CD4-positive, alpha-beta T cell treated with Interleukin-2 at 100 ng/mL for 4 hours (primary cell): Measurements from ENCODE around the gene USP3.
"Not testable (repeated sequence)": the region's sequence is repeated elsewhere in the genome, so short reads cannot be mapped to it uniquely, and the experiment has no call there.

Experiments
- DNase-seq: peaks from one replicate; pipeline ENCODE4 v3.0.0-alpha.2; 2020; ENCODE audit warnings: low spot score

The USP3 gene

GRCh38 chr15:63478243-63478642 lies 26.1 kb upstream of the USP3 start:
- DNase-seq = no peak

- DNase-seq = no peak
Measured at GRCh38 chr15:63480441-63480821, 24.0 kb upstream of the USP3 start.

- DNase-seq = peak; percentile 69
Measured at GRCh38 chr15:63481105-63481810, 23.1 kb upstream of the USP3 start.

GRCh38 chr15:63482874-63483323 lies 21.5 kb upstream of the USP3 start:
- no peak for DNase-seq

- peak; percentile 69 for DNase-seq
Measured at GRCh38 chr15:63483521-63484371, 20.6 kb upstream of the USP3 start.

GRCh38 chr15:63484433-63485186 lies 19.8 kb upstream of the USP3 start:
- peak; percentile 65 for DNase-seq

GRCh38 chr15:63487076-63487757 lies 17.2 kb upstream of the USP3 start:
- DNase-seq = peak; percentile 92

GRCh38 chr15:63487758-63488397 lies 16.5 kb upstream of the USP3 start:
- not testable (repeated sequence) for DNase-seq

- no peak for DNase-seq
Measured at GRCh38 chr15:63488398-63488960, 15.9 kb upstream of the USP3 start.

GRCh38 chr15:63489352-63489751 lies 15.0 kb upstream of the USP3 start:
- no peak for DNase-seq

- no peak for DNase-seq
Measured at GRCh38 chr15:63490345-63491034, 13.9 kb upstream of the USP3 start.

GRCh38 chr15:63491116-63491827 lies 13.1 kb upstream of the USP3 start:
- DNase-seq = no peak

- DNase-seq = no peak
Measured at GRCh38 chr15:63491979-63492378, 12.4 kb upstream of the USP3 start.

- no peak for DNase-seq
Measured at GRCh38 chr15:63492541-63493077, 11.8 kb upstream of the USP3 start.

GRCh38 chr15:63493436-63493835 lies 11.0 kb upstream of the USP3 start:
- DNase-seq = no peak

- DNase-seq = peak; percentile 71
Measured at GRCh38 chr15:63494408-63494807, 10.0 kb upstream of the USP3 start.

- no peak for DNase-seq
Measured at GRCh38 chr15:63495343-63495742, 9.1 kb upstream of the USP3 start.

GRCh38 chr15:63495780-63496488 lies 8.5 kb upstream of the USP3 start:
- no peak for DNase-seq
